Activated naive CD8-positive, alpha-beta T cell treated with anti-CD3 and anti-CD28 coated beads, Interleukin-2, amount 10 ng/mL, durations not matched to agents 7 days and 5 days (primary cell): ENCODE measurements around the gene JAZF1. TPM values are rescaled to one million over a fixed set of nuclear protein-coding genes. Genes with fewer than 3 reads are reported as not detected.
"Not testable (repeated sequence)": the region's sequence is repeated elsewhere in the genome, so short reads cannot be mapped to it uniquely, and the experiment has no call there.

Experiments used
- ATAC-seq: fragments of 150-1000 bp; cut with Tn5 transposase; one replicate; pipeline ENCODE4 v1.10.0; 2021; ENCODE audit warnings: low read depth, moderate library complexity
- POLR2A ChIA-PET: fragments of 350-600 bp; sonication (Branson Sonifier 250); formaldehyde crosslinking; loops from one replicate; lab custom pipeline; 2021; ENCODE audit warnings: antibody characterized with exemption; lab: Charles Lee
- DNase-seq: peaks from one replicate; pipeline ENCODE4 v3.0.0; 2021
- H3K27ac Mint-ChIP-seq: one replicate; pipeline ENCODE4 v1.8.0; 2022; ENCODE audit warnings: mild to moderate bottlenecking, mixed read lengths
- H3K27me3 Mint-ChIP-seq: one replicate; pipeline ENCODE4 v1.8.0; 2022; ENCODE audit warnings: mild to moderate bottlenecking, moderate library complexity, mixed read lengths
- H3K36me3 Mint-ChIP-seq: one replicate; pipeline ENCODE4 v1.8.0; 2021; ENCODE audit warnings: mild to moderate bottlenecking, mixed read lengths
- H3K4me1 Mint-ChIP-seq: one replicate; pipeline ENCODE4 v1.8.0; 2021; ENCODE audit warnings: mixed read lengths
- H3K4me3 Mint-ChIP-seq: one replicate; pipeline ENCODE4 v1.8.0; 2022; ENCODE audit warnings: mild to moderate bottlenecking, moderate library complexity, mixed read lengths
- H3K9me3 Mint-ChIP-seq: one replicate; pipeline ENCODE4 v1.8.0; 2021; ENCODE audit warnings: mixed read lengths
- total RNA-seq, 2 experiments: library from RNA; stranded (reverse); gene quantifications; one replicate each; pipeline ENCODE4 v1.2.3, GENCODE V29; 2021

The JAZF1 gene
- total RNA-seq, 2 experiments from 2014 or later: 4.4 to 4.7 TPM

- POLR2A ChIA-PET: no interaction called here
- Mint-ChIP-seq H3K4me1 (peaks cover 5% of the 10 kb centered on the region), H3K4me3 (no peak overlapping the region)
Observed at GRCh38 chr7:28032738-28033380, 147.7 kb downstream of the JAZF1 start.

GRCh38 chr7:28029051-28029450 is 151.5 kb downstream of the JAZF1 start:
- POLR2A ChIA-PET: no interaction called here
- ATAC-seq: no peak
- peaks cover 5% of the 10 kb centered on the region for H3K4me1 Mint-ChIP-seq

More at GRCh38 chr7:28032738-28033380, 147.7 kb downstream of the JAZF1 start:
- Mint-ChIP-seq H3K27ac (no peak overlapping the region), H3K9me3 (no peaks in the 10 kb centered on the region), H3K36me3 (no peaks in the 10 kb centered on the region), H3K27me3 (no peaks in the 10 kb centered on the region)
- DNase-seq (no peak), ATAC-seq (no peak)

GRCh38 chr7:28028471-28028870 is 152.1 kb downstream of the JAZF1 start:
- ATAC-seq (no peak), DNase-seq (no peak)
- no peaks in the 10 kb centered on the region for H3K36me3 Mint-ChIP-seq
- H3K9me3 Mint-ChIP-seq: no peaks in the 10 kb centered on the region
- H3K27me3 Mint-ChIP-seq: peaks cover 2% of the 10 kb centered on the region
- POLR2A ChIA-PET: no interaction called here
- H3K4me1 Mint-ChIP-seq: peaks cover 3% of the 10 kb centered on the region
- no peak overlapping the region for H3K4me3 Mint-ChIP-seq
- H3K27ac Mint-ChIP-seq: no peak overlapping the region

More at GRCh38 chr7:28029051-28029450, 151.5 kb downstream of the JAZF1 start:
- no peak for DNase-seq
- peaks cover 2% of the 10 kb centered on the region for H3K27me3 Mint-ChIP-seq
- H3K27ac Mint-ChIP-seq: no peak overlapping the region
- no peak overlapping the region for H3K4me3 Mint-ChIP-seq
- H3K9me3 Mint-ChIP-seq: no peaks in the 10 kb centered on the region
- no peaks in the 10 kb centered on the region for H3K36me3 Mint-ChIP-seq

GRCh38 chr7:28026237-28026636 is 154.4 kb downstream of the JAZF1 start:
- peaks cover 1% of the 10 kb centered on the region for H3K4me1 Mint-ChIP-seq
- peaks cover 2% of the 10 kb centered on the region for H3K27me3 Mint-ChIP-seq
- H3K36me3 Mint-ChIP-seq: no peaks in the 10 kb centered on the region
- DNase-seq: no peak
- POLR2A ChIA-PET: no interaction called here
- H3K27ac Mint-ChIP-seq: no peak overlapping the region
- H3K9me3 Mint-ChIP-seq: no peaks in the 10 kb centered on the region
- no peak overlapping the region for H3K4me3 Mint-ChIP-seq
- ATAC-seq: no peak

GRCh38 chr7:28024786-28025334 is 155.7 kb downstream of the JAZF1 start:
- ATAC-seq (no peak), DNase-seq (no peak)
- POLR2A ChIA-PET: no interaction called here
- Mint-ChIP-seq H3K27me3 (peaks cover 2% of the 10 kb centered on the region), H3K4me3 (no peak overlapping the region), H3K4me1 (no peaks in the 10 kb centered on the region), H3K36me3 (no peaks in the 10 kb centered on the region), H3K9me3 (no peaks in the 10 kb centered on the region), H3K27ac (no peak overlapping the region)

- Mint-ChIP-seq H3K36me3 (no peaks in the 10 kb centered on the region), H3K9me3 (no peaks in the 10 kb centered on the region), H3K27me3 (no peaks in the 10 kb centered on the region), H3K4me3 (no peak overlapping the region), H3K4me1 (no peaks in the 10 kb centered on the region), H3K27ac (no peak overlapping the region)
- DNase-seq (no peak), ATAC-seq (peak; percentile 45)
- POLR2A ChIA-PET: interaction anchor here (1.0 kb wide), 1 partner anchor 280 kb away, joined by 4 read pairs; no protein-coding TSS in a partner anchor
Observed at GRCh38 chr7:28020302-28020940, 160.2 kb downstream of the JAZF1 start.

- H3K27me3 Mint-ChIP-seq: no peaks in the 10 kb centered on the region
- DNase-seq: no peak
- H3K4me3 Mint-ChIP-seq: no peak overlapping the region
- POLR2A ChIA-PET: no interaction called here
- no peak for ATAC-seq
- H3K4me1 Mint-ChIP-seq: no peaks in the 10 kb centered on the region
- H3K27ac Mint-ChIP-seq: no peak overlapping the region
- peaks cover 3% of the 10 kb centered on the region for H3K9me3 Mint-ChIP-seq
- H3K36me3 Mint-ChIP-seq: peaks cover 2% of the 10 kb centered on the region
Observed at GRCh38 chr7:28018856-28019465, 161.6 kb downstream of the JAZF1 start.

- no peak overlapping the region for H3K27ac Mint-ChIP-seq
- no peaks in the 10 kb centered on the region for H3K27me3 Mint-ChIP-seq
- H3K36me3 Mint-ChIP-seq: peaks cover 2% of the 10 kb centered on the region
- peaks cover 3% of the 10 kb centered on the region for H3K9me3 Mint-ChIP-seq
- DNase-seq (no peak), ATAC-seq (no peak)
- POLR2A ChIA-PET: no interaction called here
- H3K4me1 Mint-ChIP-seq: no peaks in the 10 kb centered on the region
- no peak overlapping the region for H3K4me3 Mint-ChIP-seq
Observed at GRCh38 chr7:28018446-28018845, 162.1 kb downstream of the JAZF1 start.

- Mint-ChIP-seq H3K4me3 (no peak overlapping the region), H3K27me3 (no peaks in the 10 kb centered on the region), H3K9me3 (peaks cover 3% of the 10 kb centered on the region), H3K36me3 (peaks cover 2% of the 10 kb centered on the region), H3K4me1 (no peaks in the 10 kb centered on the region), H3K27ac (no peak overlapping the region)
- POLR2A ChIA-PET: interaction anchor here (0.7 kb wide), 1 partner anchor 827 kb away, joined by 7 read pairs; no protein-coding TSS in a partner anchor
- DNase-seq (no peak), ATAC-seq (no peak)
Observed at GRCh38 chr7:28018020-28018419, 162.6 kb downstream of the JAZF1 start.

- H3K36me3 Mint-ChIP-seq: peaks cover 2% of the 10 kb centered on the region
- H3K9me3 Mint-ChIP-seq: peaks cover 3% of the 10 kb centered on the region
- no peak overlapping the region for H3K4me3 Mint-ChIP-seq
- no peak overlapping the region for H3K27ac Mint-ChIP-seq
- no peaks in the 10 kb centered on the region for H3K27me3 Mint-ChIP-seq
- ATAC-seq (no peak), DNase-seq (no peak)
- no peaks in the 10 kb centered on the region for H3K4me1 Mint-ChIP-seq
- POLR2A ChIA-PET: interaction anchor here (0.7 kb wide), 1 partner anchor 827 kb away, joined by 7 read pairs; no protein-coding TSS in a partner anchor
Observed at GRCh38 chr7:28017372-28017771, 163.2 kb downstream of the JAZF1 start.

GRCh38 chr7:28016297-28016696 is 164.3 kb downstream of the JAZF1 start:
- DNase-seq (no peak), ATAC-seq (no peak)
- Mint-ChIP-seq H3K4me1 (no peaks in the 10 kb centered on the region), H3K36me3 (peaks cover 2% of the 10 kb centered on the region), H3K27me3 (no peaks in the 10 kb centered on the region), H3K4me3 (no peak overlapping the region), H3K27ac (no peak overlapping the region), H3K9me3 (peaks cover 3% of the 10 kb centered on the region)
- POLR2A ChIA-PET: no interaction called here

GRCh38 chr7:28015169-28015568 is 165.4 kb downstream of the JAZF1 start:
- H3K4me1 Mint-ChIP-seq: no peaks in the 10 kb centered on the region
- peaks cover 3% of the 10 kb centered on the region for H3K9me3 Mint-ChIP-seq
- ATAC-seq (no peak), DNase-seq (no peak)
- H3K36me3 Mint-ChIP-seq: peaks cover 2% of the 10 kb centered on the region
- no peak overlapping the region for H3K4me3 Mint-ChIP-seq
- no peak overlapping the region for H3K27ac Mint-ChIP-seq
- no peaks in the 10 kb centered on the region for H3K27me3 Mint-ChIP-seq
- POLR2A ChIA-PET: no interaction called here

GRCh38 chr7:28014340-28014739 is 166.3 kb downstream of the JAZF1 start:
- H3K9me3 Mint-ChIP-seq, H3K27me3 Mint-ChIP-seq, H3K4me1 Mint-ChIP-seq, POLR2A ChIA-PET, H3K36me3 Mint-ChIP-seq, ATAC-seq, DNase-seq, H3K4me3 Mint-ChIP-seq, H3K27ac Mint-ChIP-seq: not testable (repeated sequence)
